Measurements from ENCODE around the gene GPR39. TPM values are rescaled to one million over a fixed set of nuclear protein-coding genes. Genes with fewer than 3 reads are reported as not detected.

GPR39 gene
- total RNA-seq, 1 experiment from 2014 or later = 9.0 TPM

GRCh38 chr2:132475615-132476014 is 59.0 kb downstream of the GPR39 start:
- no TSS peak for BruUV-seq (replicated peaks)
- Histone ChIP-seq H3K36me3 (ENCODE audit: control insufficient read depth, insufficient read depth, low read length) (no peaks in the 10 kb centered on the region), H3K4me1 (ENCODE audit: control insufficient read depth, insufficient read depth, low read length) (no peaks in the 10 kb centered on the region), H3K9me3 (ENCODE audit: control insufficient read depth, insufficient read depth, low read depth, low read length) (peaks cover 3% of the 10 kb centered on the region; the same call in 1 of the 2 replicates), H3K27ac (ENCODE audit: low read length) (no peak overlapping the region), H3K27me3 (ENCODE audit: control insufficient read depth, insufficient read depth, low read length) (no peaks in the 10 kb centered on the region), H3K4me3 (ENCODE audit: low read depth in 2 of 2, low read length in 2 of 2) (no peak overlapping the region)
- TF ChIP-seq REST (IDR thresholded peaks at IDR 0.05; ENCODE audit: insufficient read depth in 1 of 2, low read depth in 2 of 2, low read length in 1 of 2) (no peak), TCF7L2 (IDR thresholded peaks at IDR 0.05; ENCODE audit: low read depth, low read length) (no peak), POLR2AphosphoS5 (IDR thresholded peaks at IDR 0.05; ENCODE audit: low read depth, low read length) (no peak), SIN3A (IDR thresholded peaks at IDR 0.05; ENCODE audit: borderline replicate concordance, insufficient read depth, low read depth, low read length) (no peak), CTCF (IDR thresholded peaks at IDR 0.05) (no peak)
- no peak for ATAC-seq
- CTCF ChIA-PET = no interaction called here
- POLR2A ChIA-PET = no interaction called here
- in situ Hi-C loops (cut with HindIII; ENCODE audit: low pct_unique_long_range_greater_than_20kb, low sequenced_read_pairs) (no loop called here), intact Hi-C loops (cut with micrococcal nuclease; ENCODE audit: unreplicated experiment) (no loop called here)
- DNase-seq (ENCODE audit: low read depth, low spot score) = no peak

- TF ChIP-seq CTCF (IDR thresholded peaks at IDR 0.05) = no peak
- TF ChIP-seq SIN3A (IDR thresholded peaks at IDR 0.05; ENCODE audit: borderline replicate concordance, insufficient read depth, low read depth, low read length) = no peak
- TF ChIP-seq POLR2AphosphoS5 (IDR thresholded peaks at IDR 0.05; ENCODE audit: low read depth, low read length) = no peak
- TF ChIP-seq TCF7L2 (IDR thresholded peaks at IDR 0.05; ENCODE audit: low read depth, low read length) = no peak
- TF ChIP-seq REST (IDR thresholded peaks at IDR 0.05; ENCODE audit: insufficient read depth in 1 of 2, low read depth in 2 of 2, low read length in 1 of 2) = no peak
- H3K4me3 ChIP-seq (ENCODE audit: low read depth in 2 of 2, low read length in 2 of 2) = no peak overlapping the region
- intact Hi-C loops (cut with micrococcal nuclease; ENCODE audit: unreplicated experiment) = no loop called here
- in situ Hi-C loops (cut with HindIII; ENCODE audit: low pct_unique_long_range_greater_than_20kb, low sequenced_read_pairs) = no loop called here
- ChIA-PET POLR2A (no interaction called here), CTCF (no interaction called here)
- DNase-seq (ENCODE audit: low read depth, low spot score) (no peak), ATAC-seq (no peak)
- no TSS peak for BruUV-seq (replicated peaks)
- no peak overlapping the region for H3K27ac ChIP-seq (ENCODE audit: low read length)
- H3K9me3 ChIP-seq (ENCODE audit: control insufficient read depth, insufficient read depth, low read depth, low read length) = no peaks in the 10 kb centered on the region
- no peaks in the 10 kb centered on the region for H3K36me3 ChIP-seq (ENCODE audit: control insufficient read depth, insufficient read depth, low read length)
- no peaks in the 10 kb centered on the region for H3K27me3 ChIP-seq (ENCODE audit: control insufficient read depth, insufficient read depth, low read length)
- no peaks in the 10 kb centered on the region for H3K4me1 ChIP-seq (ENCODE audit: control insufficient read depth, insufficient read depth, low read length)
Observed at GRCh38 chr2:132477436-132477835, 60.8 kb downstream of the GPR39 start.

All from Panc1 (cell line).